PFSK-1 (cell line): ENCODE measurements around the gene INO80C.

Source experiments
- FOXP2 ChIP-seq: optimal IDR thresholded peaks from 2 replicates; pipeline ENCODE3; 2011; ENCODE audit warnings: borderline replicate concordance, control low read depth, inconsistent platforms; ENCODE audit not compliant: insufficient read depth; ENCODE audit errors: extremely low read length, extremely low read depth
- POLR2AphosphoS5 ChIP-seq: IDR thresholded peaks from 2 replicates; pipeline ENCODE4 v1.6.1; 2012; ENCODE audit warnings: low read depth, mild to moderate bottlenecking, control low read depth, low read length, moderate library complexity
- REST ChIP-seq, 2 experiments: IDR thresholded peaks; 2 replicates each; pipeline versions ENCODE4 v1.6.1 to v1.8.0; 2011 to 2012; ENCODE audit warnings: low read depth in 2 of 2, low read length in 2 of 2, control low read depth in 1 of 2, inconsistent platforms in 1 of 2, mild to moderate bottlenecking in 1 of 2, moderate library complexity in 1 of 2; ENCODE audit not compliant: insufficient read depth in 1 of 2
- SIN3A ChIP-seq: IDR thresholded peaks from 2 replicates; pipeline ENCODE4 v1.6.1; 2012; ENCODE audit warnings: mild to moderate bottlenecking, low read length, moderate library complexity, borderline replicate concordance; ENCODE audit not compliant: insufficient read depth
- TAF1 ChIP-seq: IDR thresholded peaks from 2 replicates; pipeline ENCODE4 v1.6.1; 2012; ENCODE audit warnings: low read length, control low read depth, borderline replicate concordance; ENCODE audit not compliant: insufficient read depth

- no peak for TF ChIP-seq POLR2AphosphoS5
- TF ChIP-seq TAF1, result no peak
- TF ChIP-seq REST (IDR thresholded peaks at IDR 0.05; ENCODE audit: insufficient read depth in 1 of 2, low read depth in 2 of 2, low read length in 2 of 2), result no peak
- no peak for TF ChIP-seq SIN3A
- no peak for TF ChIP-seq FOXP2
Observed at GRCh38 chr18:35491700-35492077, 6.1 kb downstream of the INO80C start.
